Stimulated activated CD4-positive, alpha-beta T cell treated with anti-CD3 and anti-CD28 coated beads, Interleukin-12 subunit alpha, Interleukin-12 subunit beta, amount 100 ng/mL, for 24 hours (primary cell): Measurements from ENCODE around the gene NR5A2.
A peak's percentile ranks its signal among the peaks of the same experiment; 100 is the strongest.

ENCODE experiments used
- DNase-seq, 2 experiments: peaks; one replicate each; pipeline ENCODE4 v3.0.0-alpha.2; 2020; ENCODE audit warnings: low read depth in 2 of 2

Gene NR5A2

DNA sequence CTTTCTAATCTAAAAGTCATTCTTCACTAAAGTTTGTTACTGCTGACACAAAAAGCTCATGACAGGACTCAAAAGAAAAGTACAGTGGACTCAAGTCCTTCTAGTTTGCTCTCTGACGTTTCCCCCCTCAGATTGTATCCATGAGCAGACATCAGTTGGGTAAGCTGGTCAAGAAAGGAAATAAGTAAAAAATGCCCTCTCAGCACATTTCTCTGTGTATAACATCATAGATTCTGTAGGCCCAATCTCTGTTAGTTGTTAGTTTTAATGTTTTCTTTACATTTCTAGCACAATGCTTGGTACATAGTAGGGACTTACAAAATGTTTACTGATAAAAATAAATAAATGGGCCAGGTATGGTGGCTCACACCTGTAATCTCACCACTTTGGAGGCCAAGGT, 96.8 kb downstream of the NR5A2 start:
- DNase-seq = no peak

DNA sequence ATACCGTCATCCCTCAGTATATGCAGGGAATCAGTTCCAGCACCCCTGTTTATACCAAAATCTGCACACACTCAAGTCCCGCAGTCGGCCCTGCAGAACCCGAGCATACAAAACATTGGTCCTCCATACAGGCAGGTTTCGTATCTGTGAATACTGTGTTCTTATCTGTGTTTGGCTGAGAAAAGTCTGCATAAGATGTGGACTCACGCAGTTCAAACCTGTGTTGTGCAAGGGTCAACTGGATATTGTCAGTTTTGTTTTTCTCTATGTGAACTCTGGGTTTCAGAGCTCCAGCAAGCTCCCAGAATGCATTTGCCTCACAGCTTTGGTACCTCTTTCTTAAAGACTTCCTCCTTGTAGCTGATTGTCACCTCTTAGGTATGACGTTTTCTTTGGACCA, 100.6 kb downstream of the NR5A2 start:
- DNase-seq = no peak

DNA sequence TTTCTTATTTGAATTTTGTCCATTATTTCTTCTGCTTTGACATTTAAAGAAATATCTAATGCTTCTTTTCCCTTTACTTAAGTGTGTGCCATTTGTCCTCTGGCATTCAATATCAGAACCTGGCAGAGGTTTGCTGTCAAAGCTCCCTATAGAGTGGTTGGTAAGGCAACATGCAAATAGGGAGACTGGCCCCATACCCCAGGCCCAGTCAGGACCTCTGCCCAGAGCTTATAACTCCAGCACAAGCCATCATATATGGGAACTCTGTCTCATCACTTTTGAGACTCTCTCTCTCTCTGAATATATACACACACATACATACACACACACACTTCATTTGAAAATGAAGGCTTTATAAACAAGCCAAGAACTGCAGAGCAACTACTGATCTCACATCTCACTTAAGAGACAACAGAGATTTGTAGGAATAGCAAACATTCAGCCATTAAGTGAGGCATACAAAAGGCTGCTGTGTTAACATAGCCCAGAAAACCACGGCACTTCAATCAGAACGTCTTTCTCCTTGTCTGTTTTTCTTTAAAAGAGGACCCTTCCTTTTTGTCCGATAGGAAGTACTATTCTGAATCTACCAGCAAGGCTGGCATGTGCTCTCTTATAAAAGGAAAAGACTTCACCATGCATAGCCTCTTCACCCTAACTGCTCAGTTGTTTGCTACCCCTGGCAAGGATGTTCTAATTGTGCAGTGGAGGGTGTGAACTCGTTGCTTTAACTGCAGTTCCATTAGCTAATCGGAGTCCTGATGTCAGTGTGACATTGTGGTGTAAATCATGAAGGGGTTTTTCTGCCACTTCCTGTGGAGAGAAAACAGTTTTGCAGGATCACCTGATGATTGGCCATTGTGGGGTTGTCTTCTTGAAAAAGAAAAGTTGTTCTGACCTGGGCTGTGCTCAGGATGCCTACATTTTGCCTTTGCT, 101.7 kb downstream of the NR5A2 start:
- DNase-seq = no peak

DNA sequence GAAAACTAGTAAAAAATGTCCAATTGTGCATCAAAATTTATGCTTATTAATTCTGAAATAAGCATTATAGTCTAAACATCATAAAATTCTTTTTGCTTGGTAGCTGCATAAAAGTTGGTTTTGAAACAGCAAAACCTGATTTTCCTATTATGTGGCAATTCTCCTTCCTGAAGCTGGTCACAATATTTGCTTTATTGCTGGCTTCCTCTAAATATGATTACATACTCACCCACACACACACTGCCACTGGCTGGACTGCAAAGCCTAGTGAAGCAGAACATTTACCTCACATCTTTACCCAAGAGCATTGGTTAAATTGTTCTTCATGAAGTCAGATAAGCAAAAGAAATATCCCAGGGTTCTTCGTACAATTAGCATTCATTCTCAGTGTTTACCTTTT, 103.0 kb downstream of the NR5A2 start:
- DNase-seq = no peak

DNA sequence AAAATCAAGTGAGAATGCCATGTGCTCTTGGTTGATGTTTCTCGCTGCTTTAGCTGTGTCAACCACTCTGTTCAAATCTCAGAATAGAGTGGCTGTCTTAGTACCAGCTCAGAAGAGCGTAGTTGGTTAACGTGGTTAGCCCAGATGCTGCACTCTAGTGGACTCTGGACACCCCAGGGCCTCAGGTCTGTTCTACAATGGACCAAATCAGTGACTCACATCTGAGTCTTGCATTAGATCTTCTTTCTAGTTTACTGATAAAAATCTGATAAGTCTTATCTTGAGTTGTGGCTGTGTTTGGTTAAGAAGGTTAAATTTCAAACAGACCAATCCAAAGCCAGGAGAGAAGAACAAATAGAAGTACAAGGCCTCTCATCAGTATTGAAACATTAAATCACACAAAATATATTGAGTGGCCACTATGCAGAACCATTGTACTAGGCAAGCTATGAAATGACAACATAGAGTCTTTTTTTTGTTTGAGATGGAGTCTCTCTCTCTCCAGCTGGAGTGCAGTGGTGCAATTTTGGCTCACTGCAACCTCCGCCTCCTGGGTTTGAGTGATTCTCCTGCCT, 104.1 kb downstream of the NR5A2 start:
- DNase-seq = no peak

DNA sequence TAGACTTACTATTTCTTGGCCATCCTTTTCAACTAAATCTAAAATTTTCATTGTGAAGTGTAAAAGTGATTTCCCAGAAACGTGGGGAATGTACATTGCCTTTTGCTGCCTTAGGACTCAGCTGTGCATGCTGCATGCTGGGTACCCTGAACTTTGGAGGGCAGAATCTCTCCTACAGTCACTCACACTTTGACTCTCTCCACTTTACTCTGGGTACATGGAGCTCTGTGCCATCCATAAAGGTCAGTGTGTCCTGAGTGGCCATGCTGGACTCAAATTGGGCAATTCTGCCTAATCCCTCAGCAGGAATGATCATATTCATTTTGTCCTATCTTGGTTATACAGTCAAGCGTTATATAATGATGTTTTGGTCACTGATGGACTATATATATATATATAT, 105.6 kb downstream of the NR5A2 start:
- DNase-seq = no peak

DNA sequence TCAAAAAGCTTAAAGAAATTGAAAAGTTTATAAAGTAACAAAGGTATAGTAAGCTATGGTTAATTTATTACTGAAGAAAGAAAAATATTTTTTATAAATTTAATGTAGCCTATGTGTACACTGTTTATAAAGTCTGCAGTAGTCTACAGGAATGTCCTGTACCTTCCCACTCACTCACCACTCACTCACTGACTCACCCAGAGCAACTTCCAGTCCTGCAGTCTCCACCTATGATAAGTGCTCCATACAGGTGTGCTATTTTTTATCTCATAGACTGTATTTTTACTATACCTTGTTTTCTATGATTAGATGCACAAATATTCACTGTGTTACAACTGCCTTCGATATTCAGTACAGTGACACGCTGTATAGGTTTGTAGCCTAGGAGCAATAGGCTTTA, 106.6 kb downstream of the NR5A2 start:
- DNase-seq = no peak

DNA sequence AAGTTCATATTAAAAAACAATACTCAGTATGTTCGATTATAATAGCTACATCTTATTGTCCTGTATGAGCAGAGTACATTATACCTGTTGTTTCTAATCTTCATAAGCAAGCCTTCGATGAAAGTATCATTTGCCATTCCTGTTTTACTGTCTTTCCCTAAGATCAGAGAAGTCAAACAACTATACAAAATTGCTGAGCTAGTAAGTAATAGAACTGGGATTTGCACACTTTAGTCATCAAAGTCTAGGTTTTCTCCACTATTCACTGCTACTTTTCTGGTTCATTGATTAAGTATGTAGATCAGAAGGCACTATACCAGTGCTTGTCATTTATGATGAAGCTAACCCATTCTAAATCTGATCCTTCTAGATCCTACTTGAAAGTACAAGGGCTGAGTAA, 108.9 kb downstream of the NR5A2 start:
- DNase-seq = no peak

DNA sequence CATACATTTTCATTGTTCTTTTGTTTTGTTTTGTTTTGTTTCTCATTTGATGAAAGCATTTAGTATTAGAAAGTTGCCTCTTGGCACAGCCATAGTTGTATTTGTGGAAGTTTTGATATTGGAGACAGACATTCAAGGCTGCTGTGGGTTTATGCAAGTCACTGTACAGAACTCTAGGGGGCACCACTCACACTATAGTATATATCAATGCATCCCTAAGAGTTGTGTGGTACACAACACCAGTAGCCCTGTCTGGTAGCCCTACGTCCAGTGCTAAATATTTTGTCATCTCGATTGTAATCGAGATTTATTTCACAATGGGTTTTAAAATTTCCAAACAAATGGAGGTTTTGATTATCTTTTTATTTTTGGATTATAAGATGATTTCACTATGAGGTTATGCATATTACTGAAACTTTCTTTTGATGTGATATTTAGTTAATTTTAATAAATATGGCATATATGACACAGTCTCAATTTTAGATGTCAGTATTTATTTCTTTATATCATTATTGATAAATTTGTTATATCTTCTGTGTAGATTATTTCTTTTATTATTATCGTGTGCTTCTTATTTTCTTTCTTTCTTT, 112.2 kb downstream of the NR5A2 start:
- no peak for DNase-seq

DNA sequence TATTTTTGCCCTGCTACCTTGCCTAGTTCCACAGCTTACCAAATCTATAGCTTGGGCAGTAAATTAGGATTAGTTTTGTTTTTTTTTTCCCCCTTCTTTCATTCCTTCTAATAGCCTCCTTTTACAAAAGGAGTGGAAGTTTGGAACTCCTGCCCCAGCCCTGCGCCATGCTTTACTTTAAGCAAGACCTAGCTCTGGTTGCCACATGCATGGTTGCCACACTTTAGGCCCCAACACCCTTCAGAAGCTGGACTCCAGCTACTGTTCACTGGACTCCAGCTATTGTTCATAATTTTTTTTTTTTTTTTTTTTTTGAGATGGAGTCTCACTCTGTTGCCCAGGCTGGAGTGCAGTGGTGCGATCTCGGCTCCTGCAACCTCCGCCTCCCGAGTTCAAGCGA, 115.8 kb downstream of the NR5A2 start:
- DNase-seq = no peak

DNA sequence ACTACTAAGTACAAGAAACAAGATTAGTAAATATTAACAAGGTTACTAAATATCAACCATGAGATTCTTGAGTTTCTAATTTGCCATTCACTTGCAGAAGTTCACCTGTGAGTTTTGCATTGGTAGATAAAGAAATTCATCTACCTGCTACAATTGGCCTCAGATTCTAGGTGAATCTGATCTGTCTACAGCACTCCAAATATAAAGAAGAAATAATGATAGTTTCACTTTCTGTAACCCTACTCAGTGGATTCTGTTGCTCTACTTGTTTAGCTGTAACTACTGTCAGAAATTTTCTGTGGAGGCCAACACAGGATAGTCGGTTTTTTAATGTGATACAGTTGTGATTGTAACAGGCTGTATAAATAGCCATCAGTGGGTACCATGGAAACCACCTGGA, 118.6 kb downstream of the NR5A2 start:
- DNase-seq = no peak

DNA sequence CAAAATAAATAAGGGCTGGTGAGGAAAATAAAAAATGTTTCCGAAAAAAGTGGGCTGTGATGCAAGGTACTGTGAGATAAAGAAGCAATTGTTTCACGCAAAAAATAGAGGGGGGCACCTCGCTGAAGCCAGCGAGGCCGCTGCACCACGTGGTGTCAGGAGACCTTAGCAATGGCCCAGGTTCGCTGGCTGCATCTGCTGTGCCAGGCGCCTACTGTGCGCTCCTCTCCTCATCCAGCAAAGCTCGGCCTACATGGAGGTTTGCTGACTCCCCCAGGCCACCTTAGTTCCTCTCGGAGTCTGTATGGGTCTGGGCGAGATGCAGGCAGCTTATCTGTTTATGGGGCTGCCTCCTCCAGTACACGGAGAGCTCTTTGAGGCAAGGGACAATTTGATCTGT, 119.6 kb downstream of the NR5A2 start:
- DNase-seq = no peak

DNA sequence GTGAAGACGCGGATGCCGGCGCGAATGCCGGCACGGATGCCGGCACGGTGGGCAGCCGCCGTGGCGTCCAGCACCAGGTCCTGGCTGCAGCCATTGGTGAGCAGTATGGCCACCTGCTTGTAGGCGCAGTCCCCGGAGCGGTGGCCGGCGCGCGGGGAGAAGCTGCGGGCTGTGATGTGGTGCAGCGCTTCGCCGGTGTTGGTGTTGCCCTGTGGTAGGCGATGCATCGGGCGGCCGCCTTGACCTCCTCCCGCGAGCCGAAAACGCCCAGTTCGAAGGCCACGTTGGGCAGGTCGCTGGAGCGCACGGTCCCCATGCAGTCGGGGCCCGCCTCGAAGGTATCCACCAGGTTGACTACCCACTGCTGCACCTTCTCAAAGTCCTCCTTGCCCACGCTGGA, 120.2 kb downstream of the NR5A2 start:
- no peak for DNase-seq

DNA sequence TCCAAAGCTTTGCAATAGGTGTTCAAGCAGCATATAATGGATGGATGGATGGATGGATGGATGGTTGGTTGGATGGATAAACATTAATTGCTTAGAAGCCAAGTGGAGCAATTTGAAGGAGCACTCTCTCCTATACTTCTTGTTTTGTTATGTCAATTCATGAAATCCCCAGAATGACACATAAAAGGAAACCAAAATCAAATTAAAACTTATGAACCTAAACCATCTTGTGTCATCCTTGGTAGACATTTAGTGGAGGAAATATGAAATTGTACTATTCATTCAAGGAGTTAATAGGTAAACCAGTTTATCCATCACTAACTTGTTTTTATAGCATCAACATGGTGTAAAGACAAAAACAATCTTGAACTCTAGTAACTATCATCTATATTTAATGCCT, 122.5 kb downstream of the NR5A2 start:
- no peak for DNase-seq

DNA sequence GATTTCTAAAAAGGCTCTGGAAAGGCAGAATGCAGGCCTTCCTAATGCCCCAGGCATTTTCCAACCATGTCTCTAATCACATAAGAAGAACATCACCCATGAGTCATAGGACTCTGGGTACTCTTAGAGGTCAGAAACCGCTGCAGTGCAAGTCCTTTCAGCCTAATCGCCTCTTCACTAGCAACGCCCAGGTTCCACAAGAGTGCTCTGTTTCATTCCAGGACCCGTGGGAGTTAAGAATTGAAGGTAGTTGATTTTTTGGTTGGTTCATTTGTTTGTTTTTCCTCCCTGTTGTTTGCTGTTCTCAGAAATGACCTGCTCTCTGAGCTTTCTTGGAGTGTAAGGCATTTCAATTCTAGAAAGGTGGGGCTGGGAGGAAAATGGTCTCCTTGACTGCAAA, 123.2 kb downstream of the NR5A2 start:
- peak in 1 of 2 experiments; percentile 7 for DNase-seq

DNA sequence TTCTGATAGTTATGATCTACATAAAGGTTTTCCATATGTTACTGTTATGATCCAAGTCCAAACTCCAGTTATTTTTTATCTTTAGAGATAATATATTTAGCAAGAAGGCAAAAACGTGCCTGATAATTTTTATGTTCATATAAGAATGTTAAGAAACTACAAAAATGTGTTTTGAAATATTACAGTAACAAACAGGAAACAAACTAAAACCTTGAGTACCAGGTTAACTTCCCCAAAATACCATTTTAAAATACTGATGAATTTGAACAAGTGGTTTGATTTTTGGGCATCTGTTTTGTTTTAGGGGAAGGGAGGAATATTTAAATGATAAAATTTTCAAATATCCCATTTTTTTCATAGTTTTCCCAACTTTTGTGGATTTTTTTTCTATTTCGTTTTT, 124.8 kb downstream of the NR5A2 start:
- DNase-seq = no peak

DNA sequence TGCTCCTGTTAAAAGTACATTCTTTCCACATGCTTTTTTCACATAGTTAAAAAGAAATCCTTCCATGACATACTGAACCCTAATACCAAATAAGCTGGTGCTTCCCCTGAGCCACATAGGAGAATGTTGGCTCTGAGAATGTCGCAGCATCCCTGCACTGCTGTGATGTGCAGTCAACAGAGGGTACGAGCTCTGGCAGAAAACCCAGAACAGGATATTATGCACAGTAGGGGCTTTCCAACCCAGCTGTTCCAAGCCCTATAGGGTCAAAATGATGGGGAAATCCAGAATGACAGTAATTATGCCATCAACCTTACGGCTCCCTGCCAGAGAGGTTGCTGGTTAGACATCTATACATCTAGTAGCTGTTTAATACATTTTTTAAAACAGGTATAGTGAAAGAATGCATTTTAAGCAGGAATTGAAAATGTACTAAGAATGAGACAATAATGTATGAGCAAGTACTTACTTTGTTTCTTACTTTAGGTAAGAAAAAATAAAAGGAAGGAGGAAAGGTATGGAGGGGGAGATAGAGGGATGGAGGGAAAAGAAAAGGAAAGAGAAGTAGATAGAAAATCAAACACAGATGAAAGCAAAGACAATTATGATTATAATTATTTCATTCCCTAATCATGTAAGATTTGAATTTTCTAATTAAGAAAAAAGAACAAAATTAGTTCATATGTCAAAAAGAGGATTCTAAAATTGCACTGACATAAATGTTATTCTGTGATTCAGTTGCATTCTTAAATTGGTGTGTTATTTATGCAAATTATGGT, 126.0 kb downstream of the NR5A2 start:
- peak; percentile 27 to 30 for DNase-seq

DNA sequence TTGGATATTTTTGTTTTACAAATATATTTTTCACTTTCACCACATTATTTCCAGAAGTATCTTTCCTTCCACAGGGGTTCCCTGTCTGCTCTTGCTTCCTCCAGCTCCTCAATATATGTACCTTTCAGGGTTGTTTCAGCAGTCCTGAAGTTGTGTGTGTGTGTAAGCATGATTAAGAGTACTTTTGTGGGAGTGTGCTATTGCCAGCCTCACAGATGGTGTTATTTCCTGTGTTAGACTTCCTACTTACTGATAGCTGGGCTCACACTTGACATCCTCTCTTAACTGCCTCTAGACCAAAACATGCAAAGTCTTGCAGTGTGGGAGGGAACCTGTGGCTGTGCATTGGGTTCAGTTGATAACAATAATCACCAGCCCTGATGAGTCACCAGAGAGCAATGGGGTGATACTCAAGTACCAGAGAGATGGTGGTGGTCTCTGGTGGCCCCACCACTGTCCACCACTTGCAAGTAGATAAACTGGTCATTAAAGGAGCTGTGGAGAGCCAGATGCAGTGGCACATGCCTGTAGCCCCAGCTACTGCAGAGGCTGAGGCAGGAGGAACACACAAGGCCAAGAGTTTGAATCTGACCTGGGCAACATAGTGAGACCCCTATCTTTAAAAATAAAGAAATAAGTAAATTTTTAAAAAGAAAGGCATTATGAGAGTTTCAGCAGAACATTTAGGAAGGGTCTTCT, 126.7 kb downstream of the NR5A2 start:
- peak in 1 of 2 experiments; percentile 23 for DNase-seq

DNA sequence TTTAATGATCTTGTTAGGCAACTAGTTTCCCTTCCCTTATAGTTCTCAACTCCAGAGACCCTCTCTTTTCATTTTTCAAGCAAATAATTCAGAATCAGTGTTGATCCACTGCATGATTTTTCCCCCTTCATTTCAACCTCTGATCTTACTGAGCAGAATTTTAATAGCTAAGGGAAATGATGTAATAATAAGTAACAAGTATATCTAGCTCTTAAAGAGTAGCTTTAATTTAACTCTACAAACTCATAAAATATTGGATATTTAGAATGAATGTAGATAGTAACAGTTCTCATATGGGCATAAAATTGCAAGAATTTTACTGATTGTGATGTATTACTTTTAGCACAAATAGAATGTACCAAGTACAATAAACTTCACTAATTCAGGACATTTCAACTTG, 130.2 kb downstream of the NR5A2 start:
- DNase-seq = no peak

DNA sequence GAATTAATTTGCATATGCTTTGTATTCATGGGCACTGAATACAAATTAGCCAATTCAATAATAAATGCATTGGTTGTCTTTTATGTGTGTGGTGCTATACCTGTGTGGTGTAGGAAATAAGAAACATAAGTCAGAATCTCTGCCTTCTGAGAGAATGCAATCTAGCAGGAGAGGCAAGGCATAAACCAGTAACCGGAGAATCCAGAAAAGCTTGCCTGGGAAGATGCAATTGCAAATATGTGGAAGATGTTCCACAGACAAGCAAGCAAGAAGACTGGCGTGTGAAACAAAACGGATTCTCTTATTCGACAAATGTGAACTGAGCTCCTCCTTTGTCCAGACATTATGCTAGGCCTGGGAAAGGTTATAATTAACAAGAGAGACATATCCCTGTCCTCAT, 134.3 kb downstream of the NR5A2 start:
- DNase-seq = no peak

DNA sequence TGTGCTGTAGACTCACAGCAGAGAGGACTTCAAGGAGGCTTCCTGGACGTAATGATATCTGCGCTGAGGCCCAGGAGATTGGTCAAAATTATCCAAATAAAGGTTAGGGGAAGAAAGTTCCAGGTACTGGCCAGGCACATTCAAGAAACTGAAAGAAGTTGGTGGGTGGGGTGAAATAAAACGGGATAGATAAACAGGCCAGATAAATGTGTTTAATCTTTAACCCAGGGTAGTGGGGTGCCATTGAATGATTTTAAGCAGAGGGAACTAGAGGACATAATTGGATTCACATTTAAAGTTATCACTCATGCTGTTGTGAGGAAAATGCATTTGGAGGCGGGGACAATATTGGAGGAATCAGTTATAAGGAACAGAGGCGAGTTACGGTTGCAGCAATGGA, 134.7 kb downstream of the NR5A2 start:
- DNase-seq = no peak

DNA sequence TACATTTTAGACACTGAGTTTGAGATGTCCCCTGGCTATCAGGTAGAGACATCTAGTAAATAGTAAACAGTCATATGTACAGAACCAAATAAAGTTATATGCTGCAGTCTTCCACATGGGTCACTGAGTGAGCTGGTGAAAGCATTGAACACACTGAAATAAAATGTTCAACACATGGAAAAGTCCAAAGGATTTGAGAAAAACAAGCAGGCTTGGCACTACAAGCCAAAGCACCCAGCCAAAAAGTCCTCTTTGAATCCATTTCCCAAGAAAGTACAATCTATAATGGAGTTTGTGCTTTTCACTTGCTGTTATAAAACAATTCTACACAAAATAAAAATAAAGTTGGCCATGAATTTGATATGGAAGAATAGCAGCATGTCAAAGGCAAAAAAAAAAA, 135.4 kb downstream of the NR5A2 start:
- no peak for DNase-seq
